ENCODE data around the gene CBY3.
"Not testable (repeated sequence)": the region's sequence is repeated elsewhere in the genome, so short reads cannot be mapped to it uniquely, and the experiment has no call there.

GRCh38 chr5:179653135-179653534 is 27.7 kb downstream of the CBY3 start:
- not testable (repeated sequence) for TF ChIP-seq POLR2A, CTCF (IDR thresholded peaks at IDR 0.05)
